ENCODE results near the gene MAST4. TPM values are rescaled to one million over a fixed set of nuclear protein-coding genes. Genes with fewer than 3 reads are reported as not detected.

MAST4 gene
- total and polyA plus RNA-seq, 2 of the 8 experiments (the other 6 are each of a cell fraction or from before 2014, with no cell fraction given): 1.5 to 2.6 TPM

DNA sequence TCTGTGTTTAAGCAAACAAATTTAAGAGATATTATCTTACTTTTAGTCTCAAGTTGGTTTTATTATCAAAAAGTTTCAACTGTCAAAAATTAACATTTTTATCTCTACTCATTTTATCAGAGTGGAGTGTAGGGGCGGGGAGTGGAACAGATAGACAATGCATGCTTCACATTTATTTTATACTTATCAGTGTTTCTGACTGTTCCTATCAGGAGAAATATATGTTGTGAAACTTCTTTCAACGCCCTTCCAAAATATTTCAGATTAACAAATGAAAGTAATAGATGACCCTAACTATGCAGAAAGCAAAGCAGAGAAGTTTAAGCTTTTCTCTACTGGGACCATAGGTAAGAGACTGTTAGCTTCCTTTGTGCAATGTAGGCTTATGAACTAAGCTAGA is 44.9 kb upstream of the MAST4 start:
- POLR2A ChIA-PET (ENCODE audit: partially characterized antibody): no interaction called here
- TF ChIP-seq ZNF274 (IDR thresholded peaks at IDR 0.05; ENCODE audit: borderline replicate concordance, extremely low read depth, low read length): no peak
- no peak for TF ChIP-seq TAF1 (IDR thresholded peaks at IDR 0.05; ENCODE audit: low read depth, low read length)
- no peak for TF ChIP-seq EGR1 (IDR thresholded peaks at IDR 0.05; ENCODE audit: borderline replicate concordance, low read depth, low read length)
- TF ChIP-seq KDM4A (IDR thresholded peaks at IDR 0.05; ENCODE audit: low read depth, low read length, severe bottlenecking): no peak
- no peak for TF ChIP-seq SP1 (IDR thresholded peaks at IDR 0.05; ENCODE audit: low read depth, low read length)
- no peak for TF ChIP-seq BACH1 (IDR thresholded peaks at IDR 0.05; ENCODE audit: low read length)
- TF ChIP-seq NANOG (IDR thresholded peaks at IDR 0.05; ENCODE audit: insufficient read depth, low read depth, low read length, poor library complexity, severe bottlenecking): no peak
- no peak overlapping the region for H4K8ac ChIP-seq (ENCODE audit: extremely low read depth, insufficient read depth, low read length)
- no peak overlapping the region for H4K91ac ChIP-seq (replicated peaks; ENCODE audit: insufficient read length, low read length)
- H3K18ac ChIP-seq (ENCODE audit: extremely low read depth, low read length): no peak overlapping the region
- H3K4me1 ChIP-seq (replicated peaks in 1 of 4; ENCODE audit: control insufficient read depth in 3 of 4, insufficient read depth in 4 of 4, low read length in 3 of 4): no peaks in the 10 kb centered on the region
- H2AK5ac ChIP-seq (ENCODE audit: low read depth, low read length): no peak overlapping the region
- 88% methylated on average over 2 of the region's 2 CpGs; no CpG with 5 or more reads in 1 of the 2 experiments for WGBS, 2 experiments (ENCODE audit: extremely low coverage in 1 of 2, insufficient coverage in 1 of 2, insufficient read length in 1 of 2, insufficient replicate concordance in 2 of 2, low coverage in 1 of 2, low lambda C conversion rate in 2 of 2, missing lambda C conversion rate in 1 of 2)
- H3K79me2 ChIP-seq (ENCODE audit: control insufficient read depth in 1 of 2, insufficient read depth in 2 of 2, low read length in 2 of 2): no peaks in the 10 kb centered on the region
- no peak for FAIRE-seq
- no peak overlapping the region for H3K4me3 ChIP-seq (ENCODE audit: extremely low read depth in 1 of 4, insufficient read depth in 2 of 4, low read depth in 3 of 4, low read length in 4 of 4)
- no peak overlapping the region for H2BK120ac ChIP-seq (replicated peaks; ENCODE audit: low read depth, low read length)
- H2BK12ac ChIP-seq (ENCODE audit: low read depth, low read length): no peak overlapping the region
- H3K14ac ChIP-seq (ENCODE audit: insufficient read length): no peak overlapping the region
- H3K23ac ChIP-seq (ENCODE audit: insufficient read length): no peak overlapping the region
- H2BK5ac ChIP-seq (ENCODE audit: low read depth, low read length): no peak overlapping the region
- no peak overlapping the region for H3K56ac ChIP-seq (replicated peaks; ENCODE audit: insufficient read length, low read depth, low read length)
- no peak overlapping the region for H4K5ac ChIP-seq (ENCODE audit: insufficient read length, low read depth, low read length)
- DNase-seq (ENCODE audit: low read depth in 1 of 2, low spot score in 2 of 2): no peak
- H2BK15ac ChIP-seq (ENCODE audit: low read length): no peak overlapping the region
- CTCF ChIA-PET (ENCODE audit: partially characterized antibody): interaction anchor here (0.7 kb wide), 1 partner anchor 9 kb away, joined by 3 read pairs; no protein-coding TSS in a partner anchor
- no peaks in the 10 kb centered on the region for H3K27me3 ChIP-seq (replicated peaks in 1 of 4; ENCODE audit: control insufficient read depth in 3 of 4, extremely low read depth in 1 of 4, insufficient read depth in 3 of 4, low read length in 3 of 4)
- H2BK20ac ChIP-seq (ENCODE audit: low read length): no peak overlapping the region
- H4K20me1 ChIP-seq (replicated peaks in 1 of 2; ENCODE audit: control insufficient read depth in 1 of 2, insufficient read depth in 2 of 2, low read length in 2 of 2): no peaks in the 10 kb centered on the region
- no peak overlapping the region for H3K9ac ChIP-seq (replicated peaks in 1 of 4; ENCODE audit: extremely low read depth in 1 of 4, low read depth in 3 of 4, low read length in 3 of 4)
- peaks cover 3 to 8% of the 10 kb centered on the region in 2 experiments; a peak in 2 of 4 replicates for H3K9me3 ChIP-seq (ENCODE audit: insufficient read depth in 2 of 2, low read depth in 1 of 2, low read length in 1 of 2)
- no peak overlapping the region for H3K27ac ChIP-seq (ENCODE audit: low read depth, low read length)
- no peak overlapping the region for H3K4ac ChIP-seq (replicated peaks; ENCODE audit: insufficient read length, low read depth, low read length)
- no peak overlapping the region for H2AFZ ChIP-seq (ENCODE audit: low read length)
- H3K23me2 ChIP-seq (ENCODE audit: low read depth, low read length): no peaks in the 10 kb centered on the region
- H3K36me3 ChIP-seq (ENCODE audit: control insufficient read depth in 2 of 4, insufficient read depth in 4 of 4, low read length in 3 of 4): no peaks in the 10 kb centered on the region
- H3K79me1 ChIP-seq (ENCODE audit: low read depth, low read length): no peaks in the 10 kb centered on the region
- no peak overlapping the region for H3K4me2 ChIP-seq (ENCODE audit: insufficient read depth in 1 of 2, low read depth in 2 of 2, low read length in 2 of 2)

All from H1 (cell line).